ENCODE data around the gene DIAPH1.

Gene DIAPH1

DNA sequence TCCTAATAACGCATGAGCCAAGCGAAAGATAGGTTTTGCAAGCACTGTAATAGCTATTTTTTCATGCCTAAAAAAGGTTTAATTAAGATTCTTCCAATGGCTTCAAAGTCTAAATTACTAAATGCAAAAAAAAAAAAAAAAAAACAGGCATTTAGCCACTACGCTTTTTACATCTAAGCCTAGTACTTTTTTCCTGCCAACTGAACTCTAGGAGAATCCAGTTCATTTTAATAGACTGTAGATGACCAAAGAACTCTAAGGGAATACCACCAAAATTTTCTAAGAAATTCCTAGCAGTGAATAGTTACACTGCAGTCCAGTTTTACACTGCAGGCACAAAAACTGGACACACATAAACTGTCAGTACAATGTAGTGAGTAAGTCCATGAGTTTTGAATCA, 9.8 kb downstream of the DIAPH1 start:
- CTCF ChIA-PET, result interaction anchor here (1.6 to 1.8 kb wide), 2 partner anchors 10 to 17 kb away, joined by 7 to 10 read pairs; partner anchors contain the start of gene DIAPH1
- TF ChIP-seq, protein P1, sequence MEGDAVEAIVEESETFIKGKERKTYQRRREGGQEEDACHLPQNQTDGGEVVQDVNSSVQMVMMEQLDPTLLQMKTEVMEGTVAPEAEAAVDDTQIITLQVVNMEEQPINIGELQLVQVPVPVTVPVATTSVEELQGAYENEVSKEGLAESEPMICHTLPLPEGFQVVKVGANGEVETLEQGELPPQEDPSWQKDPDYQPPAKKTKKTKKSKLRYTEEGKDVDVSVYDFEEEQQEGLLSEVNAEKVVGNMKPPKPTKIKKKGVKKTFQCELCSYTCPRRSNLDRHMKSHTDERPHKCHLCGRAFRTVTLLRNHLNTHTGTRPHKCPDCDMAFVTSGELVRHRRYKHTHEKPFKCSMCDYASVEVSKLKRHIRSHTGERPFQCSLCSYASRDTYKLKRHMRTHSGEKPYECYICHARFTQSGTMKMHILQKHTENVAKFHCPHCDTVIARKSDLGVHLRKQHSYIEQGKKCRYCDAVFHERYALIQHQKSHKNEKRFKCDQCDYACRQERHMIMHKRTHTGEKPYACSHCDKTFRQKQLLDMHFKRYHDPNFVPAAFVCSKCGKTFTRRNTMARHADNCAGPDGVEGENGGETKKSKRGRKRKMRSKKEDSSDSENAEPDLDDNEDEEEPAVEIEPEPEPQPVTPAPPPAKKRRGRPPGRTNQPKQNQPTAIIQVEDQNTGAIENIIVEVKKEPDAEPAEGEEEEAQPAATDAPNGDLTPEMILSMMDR (conservative IDR thresholded peaks at IDR 0.05; ENCODE audit: low read depth), result no peak
- no peak for DNase-seq (ENCODE audit: low spot score)
- no peak overlapping the region for H3K27ac ChIP-seq
- POLR2A ChIA-PET (ENCODE audit: low non-redundant PET), result no interaction called here

DNA sequence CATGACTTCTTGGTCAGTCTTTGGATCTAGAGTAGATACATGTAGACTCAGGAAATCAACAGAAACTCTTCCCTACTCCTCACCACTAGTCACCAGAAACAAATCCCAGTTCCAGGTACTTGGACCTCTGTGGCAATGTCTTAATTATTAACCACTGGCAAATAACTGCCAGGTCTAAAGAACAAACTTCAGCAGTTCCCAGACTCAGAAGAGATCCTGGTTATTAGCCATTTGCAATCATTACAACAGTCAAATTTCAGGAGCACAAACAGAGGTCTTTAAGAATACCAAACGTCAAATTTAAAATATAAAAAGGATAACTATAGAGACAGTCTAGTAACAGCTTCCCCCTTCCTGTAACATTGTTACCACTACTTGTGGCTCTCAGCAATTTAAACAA, 10.2 kb downstream of the DIAPH1 start:
- TF ChIP-seq, protein P1 (conservative IDR thresholded peaks at IDR 0.05; ENCODE audit: low read depth), result no peak
- no peak overlapping the region for H3K27ac ChIP-seq
- POLR2A ChIA-PET (ENCODE audit: low non-redundant PET), result no interaction called here
- CTCF ChIA-PET, result interaction anchor here (1.6 to 1.8 kb wide), 2 partner anchors 11 to 17 kb away, joined by 7 to 10 read pairs; partner anchors contain the start of gene DIAPH1
- no peak for DNase-seq (ENCODE audit: low spot score)

DNA sequence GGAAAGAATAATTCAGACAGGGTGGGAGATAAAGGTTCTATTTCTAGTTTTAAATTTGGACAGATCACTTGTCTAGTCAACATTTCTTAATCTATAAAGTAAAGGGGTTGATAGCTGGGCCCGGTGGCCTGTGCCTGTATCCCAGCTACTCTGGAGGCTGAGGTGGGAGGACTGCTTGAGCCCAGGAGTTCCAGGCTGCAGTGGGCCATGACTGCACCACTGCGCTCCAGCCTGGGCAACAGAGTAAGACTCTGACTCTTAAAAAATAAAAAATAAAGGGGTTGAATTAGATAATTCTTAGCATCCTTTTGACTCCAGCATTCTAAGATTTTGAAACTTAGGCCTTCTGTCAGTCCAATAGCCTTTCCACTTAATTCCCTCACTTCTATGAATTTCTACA, 10.8 kb downstream of the DIAPH1 start:
- DNase-seq (ENCODE audit: low spot score), result no peak
- CTCF ChIA-PET, result interaction anchor here (1.2 to 1.8 kb wide), 2 partner anchors 12 to 16 kb away, joined by 3 to 7 read pairs; no protein-coding TSS in a partner anchor
- peak overlapping the region; percentile 38 for H3K27ac ChIP-seq
- POLR2A ChIA-PET (ENCODE audit: low non-redundant PET), result no interaction called here
- TF ChIP-seq, protein P1 (conservative IDR thresholded peaks at IDR 0.05; ENCODE audit: low read depth), result no peak

DNA sequence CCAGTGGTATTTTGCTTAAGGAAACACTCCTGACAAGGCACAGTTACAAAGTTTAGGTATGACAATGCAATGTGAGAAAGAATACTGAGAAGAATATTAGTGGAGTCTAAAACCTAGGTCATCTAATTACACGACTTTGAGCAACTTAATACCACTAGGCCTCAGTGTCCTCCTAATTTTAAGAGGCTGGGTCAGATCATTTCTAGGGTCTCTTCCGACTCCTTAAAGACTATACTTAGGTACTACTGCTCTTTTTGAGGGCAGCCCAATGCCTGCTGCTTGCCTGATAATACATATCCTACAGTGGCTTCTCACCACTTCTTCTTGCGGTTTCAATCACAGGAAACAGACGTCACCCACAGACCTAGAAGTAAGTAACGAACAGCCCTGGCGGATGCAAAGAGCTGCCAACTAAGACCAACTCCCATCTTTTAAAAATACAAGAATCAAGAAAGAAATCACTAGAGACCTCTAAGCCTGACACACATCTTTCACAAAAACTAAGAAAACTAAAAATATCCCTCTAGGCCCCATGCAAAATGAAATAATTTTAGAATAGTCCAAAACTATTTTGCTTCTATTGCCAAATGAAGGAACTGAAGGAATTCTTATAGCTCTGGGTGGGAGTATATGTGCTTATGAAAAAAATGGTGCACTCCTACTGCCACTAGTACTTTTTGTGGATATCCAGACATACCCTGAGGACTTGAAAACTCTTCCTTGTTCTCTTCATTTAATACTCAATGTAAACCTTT, 13.1 kb downstream of the DIAPH1 start:
- DNase-seq (ENCODE audit: low spot score), result no peak
- CTCF ChIA-PET, result interaction anchor here (0.8 to 2.2 kb wide), 2 partner anchors 14 kb away, joined by 3 to 10 read pairs; partner anchors contain the start of gene DIAPH1
- TF ChIP-seq, protein P1 (conservative IDR thresholded peaks at IDR 0.05; ENCODE audit: low read depth), result no peak
- POLR2A ChIA-PET (ENCODE audit: low non-redundant PET), result no interaction called here
- peak overlapping the region; percentile 61; the same call in 1 of the 2 replicates for H3K27ac ChIP-seq

DNA sequence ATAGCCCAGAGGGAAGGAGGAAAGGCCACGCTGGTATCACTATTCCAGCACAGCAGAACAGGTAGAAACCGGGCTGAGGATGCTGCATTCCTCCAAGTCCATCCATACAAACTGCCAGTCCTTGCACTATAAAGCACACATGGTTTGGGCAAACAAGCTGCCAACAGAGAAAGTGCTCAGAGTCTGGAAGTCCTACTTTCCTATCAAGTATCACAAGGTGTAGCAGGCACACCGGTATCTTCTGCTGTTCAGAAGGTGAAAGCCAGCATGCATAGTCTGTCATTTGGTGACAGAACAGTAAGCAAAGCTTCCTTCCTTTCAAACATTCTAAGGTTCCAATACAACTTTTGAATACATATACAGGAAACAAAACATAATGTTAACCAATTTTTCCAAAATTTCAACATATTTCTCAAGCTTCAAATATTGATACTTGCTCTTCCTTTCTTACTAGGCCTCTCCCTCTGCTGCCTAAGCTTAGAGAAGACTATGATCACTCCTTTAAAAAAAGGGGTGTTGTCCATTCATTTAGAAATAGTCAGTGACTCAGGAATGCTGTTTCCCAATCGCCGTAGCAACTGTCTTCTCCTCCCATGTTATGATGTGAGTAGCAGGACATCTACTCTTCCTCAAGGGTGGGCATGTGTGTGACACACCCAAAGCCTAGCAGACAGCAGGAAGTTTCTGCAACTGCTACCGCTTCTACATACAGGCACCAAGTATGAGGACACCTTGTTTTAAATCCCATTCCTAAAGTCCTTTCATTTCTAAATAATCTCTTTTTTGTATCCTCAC, 14.7 kb downstream of the DIAPH1 start:
- ChIA-PET POLR2A (ENCODE audit: low non-redundant PET) (no interaction called here), CTCF (interaction anchor here (2.1 to 2.2 kb wide), 3 partner anchors 10 to 15 kb away, joined by 10 to 15 read pairs (median 10); partner anchors contain the start of gene DIAPH1)
- peak; percentile 95 for DNase-seq (ENCODE audit: low spot score)
- H3K27ac ChIP-seq, result peak overlapping the region; percentile 77
- TF ChIP-seq, protein P1 (conservative IDR thresholded peaks at IDR 0.05; ENCODE audit: low read depth), result no peak

DNA sequence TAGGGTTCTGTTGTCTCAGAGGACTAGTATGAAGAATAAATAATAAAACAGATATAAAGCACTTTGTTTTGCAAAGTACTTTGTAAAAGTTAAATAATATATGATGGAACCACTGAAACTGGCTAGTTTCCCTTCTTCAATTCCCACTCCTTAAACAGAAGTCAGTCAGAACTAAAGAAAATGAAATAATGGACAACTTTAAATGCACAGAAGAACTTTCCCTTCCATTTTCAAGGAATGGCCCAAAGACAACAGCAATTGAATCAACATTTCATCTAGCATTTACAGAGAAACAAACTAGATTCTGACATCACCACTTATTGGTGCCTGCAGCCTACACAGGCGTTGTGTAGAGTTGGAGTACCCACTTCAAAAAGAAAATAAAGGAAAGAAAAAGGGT, 16.2 kb downstream of the DIAPH1 start:
- H3K27ac ChIP-seq, result no peak overlapping the region
- TF ChIP-seq, protein P1 (conservative IDR thresholded peaks at IDR 0.05; ENCODE audit: low read depth), result no peak
- ChIA-PET CTCF (interaction anchor here (0.6 to 2.1 kb wide), 5 partner anchors 9 to 41 kb away, joined by 3 to 11 read pairs (median 8); partner anchors contain the start of gene DIAPH1), POLR2A (ENCODE audit: low non-redundant PET) (interaction anchor here (0.7 kb wide), 1 partner anchor 15 kb away, joined by 4 read pairs; no protein-coding TSS in a partner anchor)
- no peak for DNase-seq (ENCODE audit: low spot score)
